NCI-H82 treated with DMSO at 0.1 percent for 48 hours (cell line): ENCODE measurements around the gene PPP1CA.

Experiments used
- DNase-seq: peaks from one replicate; lab custom pipeline; 2025; ENCODE audit not compliant: unreplicated experiment; lab: John Stamatoyannopoulos, UW

PPP1CA gene

GRCh38 chr11:67387069-67387468 is 14.6 kb downstream of the PPP1CA start:
- DNase-seq, result no peak

DNA sequence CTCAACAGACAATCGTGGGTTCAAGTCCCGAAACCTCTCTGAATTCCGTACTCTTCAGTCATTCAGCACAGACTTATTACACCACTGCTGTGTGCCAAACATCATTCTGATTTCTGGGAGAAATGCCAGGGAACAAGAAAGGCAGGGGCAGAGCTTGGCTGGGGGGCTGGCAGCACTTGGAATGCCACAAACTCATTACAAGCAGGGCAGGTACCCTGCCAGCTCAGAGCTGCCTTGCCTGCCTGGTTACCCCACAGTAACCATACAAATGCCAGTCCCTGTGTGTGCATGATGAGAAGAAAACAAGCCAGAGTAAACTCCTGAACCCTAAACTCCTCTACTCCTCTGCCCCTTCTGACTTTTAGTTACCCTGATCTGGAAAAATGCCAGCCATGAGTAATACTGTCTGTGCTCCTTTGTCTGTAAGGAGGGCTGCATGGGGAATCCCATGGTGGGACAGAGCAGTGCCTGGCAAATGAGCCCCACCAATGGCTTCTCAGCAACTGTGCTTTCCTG is 16.7 kb downstream of the PPP1CA start:
- no peak for DNase-seq

GRCh38 chr11:67382276-67383136 is 19.2 kb downstream of the PPP1CA start:
- peak; percentile 29 for DNase-seq

- DNase-seq, result no peak
Observed at GRCh38 chr11:67381244-67381972, 20.2 kb downstream of the PPP1CA start.

DNA sequence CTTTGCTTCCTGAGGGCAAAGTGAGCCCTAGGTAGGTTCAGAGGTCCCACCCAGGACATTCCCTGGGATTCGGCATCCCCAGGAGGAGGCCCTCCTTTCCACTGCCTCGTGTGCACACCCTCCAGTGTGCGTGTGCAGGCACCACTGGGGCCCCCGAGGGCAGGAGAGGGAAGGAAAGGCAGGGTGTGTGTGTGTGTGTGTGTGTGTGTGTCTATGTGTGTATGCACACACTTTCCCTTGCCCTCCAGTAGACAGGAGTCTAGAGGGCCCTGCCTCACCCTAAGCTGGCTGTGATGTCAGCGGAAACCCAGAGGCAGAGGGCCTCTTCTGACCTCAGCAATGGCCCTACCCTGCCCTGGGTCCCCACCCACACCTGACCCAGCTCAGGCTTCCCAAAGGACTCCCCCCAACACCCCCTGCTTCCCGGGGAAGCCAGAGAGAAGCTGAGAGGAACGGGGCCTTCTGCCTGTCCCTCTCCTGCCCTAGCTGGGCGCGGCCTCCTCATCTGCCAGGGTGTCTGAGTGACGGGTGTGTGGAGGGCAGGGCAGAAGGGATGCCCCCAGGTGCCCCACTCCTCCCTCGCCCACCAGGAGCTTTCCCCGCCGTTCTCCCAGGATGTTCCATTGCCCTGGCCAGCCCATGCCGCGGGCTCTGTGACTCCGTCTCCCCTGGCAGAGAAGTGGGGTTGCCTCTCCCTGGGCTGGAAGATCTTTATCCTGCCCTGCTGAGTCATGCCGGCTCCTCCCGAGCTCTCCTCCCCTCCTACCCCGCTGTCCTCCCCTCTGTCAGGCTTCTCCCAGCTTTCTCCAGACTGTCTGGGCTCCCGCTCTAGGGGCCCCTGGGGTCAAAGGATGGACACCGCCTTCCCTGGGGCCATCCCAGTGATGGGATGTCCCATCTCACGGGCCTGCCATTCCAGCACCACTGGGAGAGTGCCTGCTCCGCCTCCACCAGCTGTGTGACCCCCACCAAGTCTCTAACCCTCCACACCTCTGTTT is 22.3 kb downstream of the PPP1CA start:
- DNase-seq, result no peak

DNA sequence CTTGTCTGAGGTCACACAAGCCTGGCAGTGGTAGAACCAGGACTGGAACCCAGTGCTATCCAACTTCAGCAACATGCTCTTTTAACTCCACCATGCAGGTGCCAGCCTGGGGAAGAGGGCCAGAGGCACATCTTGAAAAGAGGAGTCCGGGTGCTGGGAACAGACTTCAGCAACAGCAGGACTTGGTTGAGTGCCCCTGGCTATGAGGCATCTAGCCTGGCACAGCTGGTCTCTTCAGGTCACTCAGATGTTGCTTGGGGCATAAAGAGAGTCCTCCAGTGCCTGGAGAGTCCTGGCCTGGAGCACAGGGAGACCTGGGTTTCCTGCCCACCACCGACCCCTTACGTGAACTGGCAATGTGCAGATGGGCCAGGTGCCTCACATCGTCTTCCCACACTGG is 23.1 kb downstream of the PPP1CA start:
- no peak for DNase-seq

DNA sequence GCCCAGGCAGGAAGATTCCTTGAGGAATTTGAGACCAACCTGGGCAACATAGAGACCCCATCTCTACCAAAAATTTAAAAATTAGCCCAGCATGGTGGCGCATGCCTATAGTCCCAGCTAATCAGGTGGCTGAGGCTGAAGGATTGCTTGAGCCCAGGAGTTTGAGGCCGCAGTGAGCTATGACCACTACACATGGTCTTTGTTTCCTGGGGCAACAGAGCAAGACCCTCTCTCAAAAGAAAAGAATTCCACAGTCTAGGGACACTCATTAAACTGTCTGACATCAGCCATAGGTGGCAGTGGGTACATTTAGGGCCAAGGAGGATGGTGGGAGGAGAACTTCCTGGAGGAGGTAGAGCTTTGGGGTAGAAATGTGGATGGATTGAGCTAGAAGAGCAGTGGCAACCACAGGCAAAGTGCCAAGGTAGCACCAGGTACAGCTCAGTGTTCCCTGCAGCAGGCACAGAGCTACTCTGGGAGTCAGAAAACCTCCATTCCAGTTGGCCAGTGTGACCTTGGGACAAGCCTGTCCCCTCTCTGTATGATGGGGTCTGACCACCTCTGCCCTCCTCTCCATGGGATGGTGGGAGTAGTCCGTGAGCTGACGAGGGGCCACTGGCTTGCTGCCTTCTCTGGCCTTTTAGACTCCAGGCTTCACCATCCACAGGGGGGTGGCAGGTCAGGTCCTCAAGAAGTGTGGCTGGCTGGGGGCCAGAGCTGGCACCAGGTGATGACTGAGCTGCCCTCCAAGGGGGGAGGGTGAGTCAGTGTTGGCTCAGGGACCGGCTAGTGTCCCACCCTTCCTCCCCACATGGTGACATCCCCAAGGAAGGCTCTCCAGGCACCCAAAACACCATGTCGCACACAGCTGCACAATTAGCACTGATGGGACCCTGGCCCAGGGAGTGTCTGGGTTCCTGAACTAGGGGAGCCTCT is 24.5 kb downstream of the PPP1CA start:
- DNase-seq, result no peak

- DNase-seq, result no peak
Observed at GRCh38 chr11:67376063-67376820, 25.4 kb downstream of the PPP1CA start.

DNA sequence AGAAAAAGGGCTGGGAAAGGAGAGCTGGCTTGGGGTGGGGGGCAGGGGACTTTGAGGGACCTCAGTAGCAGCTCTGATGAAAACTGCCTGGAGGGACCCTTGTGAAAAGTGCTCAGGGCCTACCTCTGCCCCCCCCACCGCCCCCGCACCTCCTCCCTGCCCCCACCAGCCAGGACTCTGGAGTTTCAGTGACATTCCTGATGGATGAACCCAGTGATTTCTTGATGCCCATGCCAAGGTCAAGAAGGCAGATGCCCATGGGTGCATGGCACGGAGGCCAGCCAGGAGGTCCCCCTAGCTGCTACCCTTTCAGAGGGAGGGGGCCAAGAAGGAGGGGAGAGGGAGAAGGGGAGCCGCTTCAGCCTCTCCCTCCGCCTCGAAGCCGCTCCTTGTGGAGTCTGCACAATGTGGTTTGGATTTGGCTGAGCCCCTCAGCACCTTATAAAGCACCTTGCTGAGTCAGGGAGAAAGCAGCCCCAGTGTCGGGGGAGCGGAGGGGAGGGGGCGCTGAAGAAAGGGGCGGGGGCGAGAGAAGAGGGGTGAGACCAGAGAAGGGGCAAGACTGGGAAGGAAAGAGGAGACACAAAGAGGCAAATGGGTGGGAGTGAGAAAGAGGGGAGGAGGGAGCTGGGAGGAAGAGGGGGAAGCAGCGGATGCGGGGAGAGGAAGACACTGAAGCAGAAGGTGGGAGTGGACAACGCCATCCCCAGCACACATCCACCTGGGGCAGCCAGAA is 26.2 kb downstream of the PPP1CA start:
- DNase-seq, result no peak

DNA sequence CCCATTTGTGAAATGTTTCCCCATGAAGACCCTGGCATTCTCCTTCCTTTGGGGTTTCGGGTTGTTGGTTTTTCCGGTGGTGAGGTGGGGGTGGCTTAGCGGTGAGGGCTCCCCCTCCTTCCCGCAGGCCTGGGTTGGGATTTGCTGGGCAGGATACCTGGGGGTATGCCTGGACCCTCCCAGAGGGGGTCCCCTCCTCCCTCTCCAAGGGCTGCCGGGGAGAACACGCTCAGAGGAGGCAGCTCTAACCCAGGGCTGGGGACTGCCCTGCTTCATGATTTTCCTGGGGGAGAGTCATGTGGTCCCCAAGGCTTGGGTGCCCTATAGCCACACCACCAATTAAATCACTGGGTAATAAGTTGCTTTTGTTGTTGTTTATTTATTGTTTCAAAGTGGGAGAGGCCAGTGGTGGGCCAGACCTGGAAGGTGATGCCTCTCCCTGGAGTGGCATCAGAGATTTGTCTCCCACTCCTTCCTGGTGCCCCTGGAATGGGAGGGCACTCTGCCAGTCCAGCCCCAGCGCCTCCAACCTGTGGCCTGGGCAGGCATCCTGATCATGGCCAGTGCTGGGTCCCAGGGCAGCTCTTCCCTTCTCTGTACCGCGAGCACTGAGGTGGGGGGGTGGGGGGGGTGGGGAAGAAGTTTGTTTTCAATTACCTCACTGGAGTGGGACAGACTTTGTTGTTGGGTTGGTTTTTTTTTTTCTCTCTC is 26.9 kb downstream of the PPP1CA start:
- no peak for DNase-seq

GRCh38 chr11:67373648-67374570 is 27.7 kb downstream of the PPP1CA start:
- no peak for DNase-seq

GRCh38 chr11:67372993-67373647 is 28.5 kb downstream of the PPP1CA start, which contains the start of gene CLCF1:
Gene CLCF1 (minus strand): TSS chr11:67373598. CDS start chr11:67373539, 59 bp downstream.
- DNase-seq, result no peak

- DNase-seq, result no peak
Observed at GRCh38 chr11:67372321-67372992, 29.2 kb downstream of the PPP1CA start.

- DNase-seq, result no peak
Observed at GRCh38 chr11:67371911-67372320, 29.7 kb downstream of the PPP1CA start.

DNA sequence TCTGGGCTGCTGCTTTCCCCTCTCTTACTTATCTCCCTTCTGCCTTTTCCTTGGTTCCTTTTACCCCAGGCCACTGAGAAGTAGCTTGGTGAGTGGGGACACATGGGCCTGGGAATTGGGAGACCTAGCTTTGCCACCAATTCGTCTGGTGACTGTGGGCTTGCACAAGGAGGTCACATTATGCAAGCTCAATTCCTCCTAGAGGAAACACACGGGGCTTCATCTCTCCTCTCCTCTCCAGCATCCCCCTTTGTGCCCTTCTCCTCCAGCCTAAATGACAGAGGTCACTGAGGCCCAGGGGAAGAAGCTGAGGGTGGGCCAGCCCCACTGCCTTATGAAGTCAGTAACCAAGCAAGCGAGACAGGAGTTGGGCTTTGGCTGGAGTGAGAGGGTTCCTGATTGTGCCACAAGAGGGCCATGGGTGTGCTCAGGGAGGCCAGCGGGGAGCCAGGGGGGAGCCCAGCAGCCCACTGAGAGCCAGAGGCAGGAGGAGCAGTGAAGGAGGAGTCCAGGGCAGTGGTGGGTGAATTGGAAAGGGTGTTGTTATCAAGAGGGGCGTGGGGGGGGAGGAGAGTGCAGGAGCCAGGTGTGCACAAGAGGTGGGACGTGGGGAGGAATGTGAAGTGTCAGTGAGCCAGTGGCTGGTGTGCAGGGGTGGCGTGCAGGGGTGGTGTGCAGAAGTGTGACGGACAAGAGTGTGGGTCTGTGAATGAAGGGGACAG is 30.3 kb downstream of the PPP1CA start:
- DNase-seq, result no peak
